ENCODE data around the gene REELD1.

DNA sequence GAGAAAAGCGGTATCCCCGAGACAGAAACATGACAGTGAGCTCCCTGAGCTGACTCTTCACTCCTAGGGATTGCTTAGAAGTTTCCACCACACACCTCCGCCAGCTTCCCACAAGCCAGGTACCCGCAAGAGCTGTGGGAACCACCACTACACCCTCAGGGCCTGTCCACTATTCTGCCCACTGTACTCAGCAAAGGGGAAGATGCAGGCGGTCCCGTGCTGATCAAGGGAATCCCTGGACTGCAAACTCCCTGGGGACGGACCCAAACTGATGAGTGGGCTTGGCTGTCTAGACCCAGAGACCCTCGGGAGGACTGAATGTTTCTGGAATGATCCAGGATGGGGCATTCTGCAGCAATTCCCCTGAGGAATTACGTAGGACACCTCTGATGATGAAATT, 30.2 kb downstream of the REELD1 start:
- TF ChIP-seq CREB1 (IDR thresholded peaks at IDR 0.05) (no peak), CREB1 (CRISPR knock-in tag; IDR thresholded peaks at IDR 0.05) (no peak), POLR2AphosphoS2 (IDR thresholded peaks at IDR 0.05; ENCODE audit: low read length) (no peak), RBM22 (IDR thresholded peaks at IDR 0.05; ENCODE audit: low read depth, low read length, poor library complexity, severe bottlenecking) (no peak), SP2 (IDR thresholded peaks at IDR 0.05; ENCODE audit: extremely low read depth, low read depth, low read length, poor library complexity, severe bottlenecking) (no peak), POLR2AphosphoS5 (IDR thresholded peaks at IDR 0.05; ENCODE audit: control insufficient read depth, insufficient read depth, low read depth, low read length) (no peak), ZNF175 (CRISPR knock-in tag; IDR thresholded peaks at IDR 0.05; ENCODE audit: low read depth) (no peak), SMC3 (conservative IDR thresholded peaks at IDR 0.05; ENCODE audit: insufficient read depth, low read depth, low read length) (no peak), PHF21A (IDR thresholded peaks at IDR 0.05; ENCODE audit: borderline replicate concordance, low read depth) (no peak), POLR2A (conservative IDR thresholded peaks at IDR 0.05) (no peak)
- TF ChIP-seq, protein P1, sequence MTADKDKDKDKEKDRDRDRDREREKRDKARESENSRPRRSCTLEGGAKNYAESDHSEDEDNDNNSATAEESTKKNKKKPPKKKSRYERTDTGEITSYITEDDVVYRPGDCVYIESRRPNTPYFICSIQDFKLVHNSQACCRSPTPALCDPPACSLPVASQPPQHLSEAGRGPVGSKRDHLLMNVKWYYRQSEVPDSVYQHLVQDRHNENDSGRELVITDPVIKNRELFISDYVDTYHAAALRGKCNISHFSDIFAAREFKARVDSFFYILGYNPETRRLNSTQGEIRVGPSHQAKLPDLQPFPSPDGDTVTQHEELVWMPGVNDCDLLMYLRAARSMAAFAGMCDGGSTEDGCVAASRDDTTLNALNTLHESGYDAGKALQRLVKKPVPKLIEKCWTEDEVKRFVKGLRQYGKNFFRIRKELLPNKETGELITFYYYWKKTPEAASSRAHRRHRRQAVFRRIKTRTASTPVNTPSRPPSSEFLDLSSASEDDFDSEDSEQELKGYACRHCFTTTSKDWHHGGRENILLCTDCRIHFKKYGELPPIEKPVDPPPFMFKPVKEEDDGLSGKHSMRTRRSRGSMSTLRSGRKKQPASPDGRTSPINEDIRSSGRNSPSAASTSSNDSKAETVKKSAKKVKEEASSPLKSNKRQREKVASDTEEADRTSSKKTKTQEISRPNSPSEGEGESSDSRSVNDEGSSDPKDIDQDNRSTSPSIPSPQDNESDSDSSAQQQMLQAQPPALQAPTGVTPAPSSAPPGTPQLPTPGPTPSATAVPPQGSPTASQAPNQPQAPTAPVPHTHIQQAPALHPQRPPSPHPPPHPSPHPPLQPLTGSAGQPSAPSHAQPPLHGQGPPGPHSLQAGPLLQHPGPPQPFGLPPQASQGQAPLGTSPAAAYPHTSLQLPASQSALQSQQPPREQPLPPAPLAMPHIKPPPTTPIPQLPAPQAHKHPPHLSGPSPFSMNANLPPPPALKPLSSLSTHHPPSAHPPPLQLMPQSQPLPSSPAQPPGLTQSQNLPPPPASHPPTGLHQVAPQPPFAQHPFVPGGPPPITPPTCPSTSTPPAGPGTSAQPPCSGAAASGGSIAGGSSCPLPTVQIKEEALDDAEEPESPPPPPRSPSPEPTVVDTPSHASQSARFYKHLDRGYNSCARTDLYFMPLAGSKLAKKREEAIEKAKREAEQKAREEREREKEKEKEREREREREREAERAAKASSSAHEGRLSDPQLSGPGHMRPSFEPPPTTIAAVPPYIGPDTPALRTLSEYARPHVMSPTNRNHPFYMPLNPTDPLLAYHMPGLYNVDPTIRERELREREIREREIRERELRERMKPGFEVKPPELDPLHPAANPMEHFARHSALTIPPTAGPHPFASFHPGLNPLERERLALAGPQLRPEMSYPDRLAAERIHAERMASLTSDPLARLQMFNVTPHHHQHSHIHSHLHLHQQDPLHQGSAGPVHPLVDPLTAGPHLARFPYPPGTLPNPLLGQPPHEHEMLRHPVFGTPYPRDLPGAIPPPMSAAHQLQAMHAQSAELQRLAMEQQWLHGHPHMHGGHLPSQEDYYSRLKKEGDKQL (CRISPR knock-in tag; IDR thresholded peaks at IDR 0.05; ENCODE audit: borderline replicate concordance): no peak
- TF ChIP-seq, protein P2, sequence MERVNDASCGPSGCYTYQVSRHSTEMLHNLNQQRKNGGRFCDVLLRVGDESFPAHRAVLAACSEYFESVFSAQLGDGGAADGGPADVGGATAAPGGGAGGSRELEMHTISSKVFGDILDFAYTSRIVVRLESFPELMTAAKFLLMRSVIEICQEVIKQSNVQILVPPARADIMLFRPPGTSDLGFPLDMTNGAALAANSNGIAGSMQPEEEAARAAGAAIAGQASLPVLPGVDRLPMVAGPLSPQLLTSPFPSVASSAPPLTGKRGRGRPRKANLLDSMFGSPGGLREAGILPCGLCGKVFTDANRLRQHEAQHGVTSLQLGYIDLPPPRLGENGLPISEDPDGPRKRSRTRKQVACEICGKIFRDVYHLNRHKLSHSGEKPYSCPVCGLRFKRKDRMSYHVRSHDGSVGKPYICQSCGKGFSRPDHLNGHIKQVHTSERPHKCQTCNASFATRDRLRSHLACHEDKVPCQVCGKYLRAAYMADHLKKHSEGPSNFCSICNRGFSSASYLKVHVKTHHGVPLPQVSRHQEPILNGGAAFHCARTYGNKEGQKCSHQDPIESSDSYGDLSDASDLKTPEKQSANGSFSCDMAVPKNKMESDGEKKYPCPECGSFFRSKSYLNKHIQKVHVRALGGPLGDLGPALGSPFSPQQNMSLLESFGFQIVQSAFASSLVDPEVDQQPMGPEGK (CRISPR knock-in tag; IDR thresholded peaks at IDR 0.05; ENCODE audit: borderline replicate concordance): no peak

Measured in K562 (cell line).